Caco-2 (cell line): ENCODE data around the gene CDH2. TPM values are rescaled to one million over a fixed set of nuclear protein-coding genes. Genes with fewer than 3 reads are reported as not detected.

Experiments
- BruUV-seq: library from RNA; stranded (reverse); fragments of 400-500 nt; replicated peaks from 2 replicates; lab custom pipeline; 2021; lab: Mats Ljungman, UMichigan
- CTCF ChIA-PET: fragments of 300-600 bp; sonication (Branson Sonifier 250); formaldehyde crosslinking; loops from one replicate; lab custom pipeline; 2022; ENCODE audit warnings: antibody characterized with exemption; lab: Charles Lee
- POLR2A ChIA-PET: fragments of 300-600 bp; sonication (Branson Sonifier 250); formaldehyde crosslinking; loops from one replicate; lab custom pipeline; 2022; ENCODE audit warnings: antibody characterized with exemption; lab: Charles Lee
- DNase-seq, 2 experiments: peaks; one replicate each; pipeline versions ENCODE4 v3.0.0 to v3.0.0-alpha.2; 2020 to 2022
- H3K27me3 ChIP-seq: replicated peaks from 2 replicates; pipeline ENCODE4 v1.6.0; 2011; ENCODE audit warnings: low read length; ENCODE audit not compliant: control insufficient read depth, insufficient read depth
- H3K36me3 ChIP-seq: 2 replicates; pipeline ENCODE4 v1.5.1; 2011; ENCODE audit warnings: low read length; ENCODE audit not compliant: control insufficient read depth, insufficient read depth
- H3K4me1 ChIP-seq: fragments of 250-450 bp; sonication (Bioruptor Pico); 2 replicates; pipeline ENCODE4 v1.5.1; 2020; ENCODE audit warnings: mild to moderate bottlenecking
- H3K4me3 ChIP-seq: 2 replicates; pipeline ENCODE4 v1.5.1; 2011; ENCODE audit warnings: low read depth, mild to moderate bottlenecking, control low read depth, low read length
- H3K9me3 ChIP-seq: fragments of 250-450 bp; sonication (Bioruptor Pico); 2 replicates; pipeline ENCODE4 v1.5.1; 2020; ENCODE audit warnings: mild to moderate bottlenecking, moderate library complexity
- H3K27ac Mint-ChIP-seq: one replicate; pipeline ENCODE4 v1.8.0; 2022; ENCODE audit warnings: mixed read lengths; ENCODE audit not compliant: unreplicated experiment
- H3K27me3 Mint-ChIP-seq: one replicate; pipeline ENCODE4 v1.8.0; 2022; ENCODE audit warnings: mixed read lengths; ENCODE audit not compliant: insufficient read depth, unreplicated experiment
- H3K36me3 Mint-ChIP-seq: one replicate; pipeline ENCODE4 v1.8.0; 2022; ENCODE audit warnings: mild to moderate bottlenecking, mixed read lengths; ENCODE audit not compliant: insufficient read depth, unreplicated experiment
- H3K4me1 Mint-ChIP-seq: one replicate; pipeline ENCODE4 v1.8.0; 2022; ENCODE audit warnings: low read depth, mixed read lengths; ENCODE audit not compliant: unreplicated experiment
- H3K4me3 Mint-ChIP-seq: one replicate; pipeline ENCODE4 v1.8.0; 2022; ENCODE audit warnings: mild to moderate bottlenecking, moderate library complexity, mixed read lengths; ENCODE audit not compliant: unreplicated experiment
- H3K9me3 Mint-ChIP-seq: one replicate; pipeline ENCODE4 v1.8.0; 2022; ENCODE audit warnings: mixed read lengths; ENCODE audit not compliant: unreplicated experiment
- CTCF ChIP-seq, 2 experiments: fragments of 200-600 bp in 1 of 2; IDR thresholded peaks; 1 replicate in 1 of 2; 2 replicates in 1 of 2; pipeline versions ENCODE4 v1.5.1 to v1.8.0; 2011 to 2022; ENCODE audit warnings: antibody characterized with exemption in 1 of 2, control low read depth in 1 of 2, inconsistent platforms in 1 of 2, low read depth in 1 of 2, low read length in 1 of 2, mild to moderate bottlenecking in 1 of 2, moderate library complexity in 1 of 2; ENCODE audit not compliant: insufficient read depth in 1 of 2, severe bottlenecking in 1 of 2, unreplicated experiment in 1 of 2
- intact Hi-C: fragments of 100-400 bp; cut with micrococcal nuclease; formaldehyde crosslinking; loops from one replicate; pipeline ENCODE4 v1.10.0; 2022; ENCODE audit not compliant: unreplicated experiment
- total RNA-seq: library from RNA; stranded (reverse); gene quantifications from 2 replicates; pipeline ENCODE4 v1.2.3, GENCODE V29; 2022

CDH2 gene
- total RNA-seq, 1 experiment from 2014 or later: 1.4 TPM

DNA sequence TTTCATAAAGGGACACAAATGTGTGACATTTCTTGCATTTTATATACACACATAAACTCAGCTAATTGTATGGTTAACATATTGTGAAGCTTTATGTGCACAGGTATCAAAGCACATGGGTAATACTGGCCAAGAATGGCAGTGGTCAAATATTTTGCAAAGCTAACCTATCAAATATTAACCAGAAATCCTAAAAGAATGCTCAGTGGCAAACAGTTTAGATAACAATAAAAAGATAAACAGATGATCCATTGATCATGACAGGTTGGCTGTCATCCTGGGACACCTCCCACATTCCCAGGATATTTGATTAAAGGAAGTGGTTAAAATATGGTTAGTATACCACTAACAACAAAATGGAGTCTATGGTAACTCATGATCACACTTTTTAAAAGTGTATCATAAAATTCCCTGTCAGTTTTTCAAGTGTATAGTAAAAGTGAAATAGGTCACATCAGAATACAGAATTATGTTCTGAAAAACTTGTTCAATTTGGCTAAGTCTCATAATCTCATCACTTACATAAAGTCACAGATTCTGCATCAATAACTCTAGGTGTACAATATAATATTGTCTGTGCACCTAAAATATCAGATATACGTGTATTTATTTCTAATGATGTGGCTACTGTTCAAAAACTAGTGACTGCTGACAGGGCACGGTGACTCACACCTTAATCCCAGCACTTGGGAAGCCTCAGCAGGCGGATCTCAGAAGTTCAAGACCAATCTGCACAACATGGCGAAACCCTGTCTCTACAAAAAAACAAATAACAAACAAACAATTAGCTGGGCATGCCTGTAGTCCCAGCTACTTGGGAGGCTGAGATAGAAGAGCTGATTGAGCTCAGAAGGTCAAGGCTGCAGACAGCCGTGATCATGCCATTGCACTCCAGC, 48.9 kb downstream of the CDH2 start:
- Mint-ChIP-seq H3K4me1 (peaks cover 6% of the 10 kb centered on the region), H3K9me3 (peaks cover 6% of the 10 kb centered on the region), H3K27ac (no peak overlapping the region), H3K36me3 (no peaks in the 10 kb centered on the region), H3K4me3 (no peak overlapping the region), H3K27me3 (no peaks in the 10 kb centered on the region)
- peak; percentile 30 to 35 for DNase-seq
- ChIA-PET CTCF (no interaction called here), POLR2A (no interaction called here)
- Histone ChIP-seq H3K27me3 (no peaks in the 10 kb centered on the region), H3K9me3 (no peaks in the 10 kb centered on the region), H3K4me1 (peaks cover 19% of the 10 kb centered on the region), H3K4me3 (no peak overlapping the region), H3K36me3 (no peaks in the 10 kb centered on the region)
- no peak for TF ChIP-seq CTCF (IDR thresholded peaks at IDR 0.05; ENCODE audit: insufficient read depth in 1 of 2, low read depth in 1 of 2, low read length in 1 of 2, severe bottlenecking in 1 of 2, unreplicated experiment in 1 of 2)
- BruUV-seq: no TSS peak
- intact Hi-C loops: loop anchor here (2.0 to 5.0 kb wide), 2 partner anchors 34 to 49 kb away; no protein-coding TSS in a partner anchor

DNA sequence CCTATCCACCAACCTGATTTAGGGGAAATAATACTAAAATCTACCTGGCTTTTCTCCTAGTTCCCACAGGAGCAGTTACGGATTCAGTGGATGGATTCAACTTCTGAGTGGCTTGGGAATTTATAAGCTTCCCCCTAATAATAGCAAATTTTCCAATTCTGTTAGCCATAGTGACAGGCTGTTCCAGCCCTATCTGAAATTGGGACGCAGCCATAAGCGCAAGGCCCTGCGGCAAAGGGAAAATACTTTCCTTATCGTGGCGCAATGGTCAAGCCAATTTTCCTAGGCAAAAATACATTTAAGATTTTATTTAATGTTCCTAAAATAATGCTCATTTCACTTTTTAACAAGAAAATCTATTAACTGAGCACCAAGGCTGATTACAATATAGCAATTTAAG, 49.7 kb downstream of the CDH2 start:
- peaks cover 6% of the 10 kb centered on the region for H3K4me1 Mint-ChIP-seq
- ChIA-PET CTCF (no interaction called here), POLR2A (no interaction called here)
- no peaks in the 10 kb centered on the region for H3K27me3 ChIP-seq
- no peaks in the 10 kb centered on the region for H3K36me3 ChIP-seq
- no peaks in the 10 kb centered on the region for H3K36me3 Mint-ChIP-seq
- no peaks in the 10 kb centered on the region for H3K9me3 ChIP-seq
- H3K4me1 ChIP-seq: peaks cover 19% of the 10 kb centered on the region
- no peak overlapping the region for H3K4me3 ChIP-seq
- TF ChIP-seq CTCF (IDR thresholded peaks at IDR 0.05; ENCODE audit: insufficient read depth in 1 of 2, low read depth in 1 of 2, low read length in 1 of 2, severe bottlenecking in 1 of 2, unreplicated experiment in 1 of 2): no peak
- no peaks in the 10 kb centered on the region for H3K27me3 Mint-ChIP-seq
- H3K27ac Mint-ChIP-seq: no peak overlapping the region
- no peaks in the 10 kb centered on the region for H3K9me3 Mint-ChIP-seq
- H3K4me3 Mint-ChIP-seq: no peak overlapping the region
- no TSS peak for BruUV-seq
- DNase-seq: no peak
- intact Hi-C loops: loop anchor here (2.0 to 5.0 kb wide), 2 partner anchors 35 to 48 kb away; no protein-coding TSS in a partner anchor

GRCh38 chr18:28126768-28127167, 50.2 kb downstream of the CDH2 start:
- ChIA-PET CTCF (no interaction called here), POLR2A (no interaction called here)
- Histone ChIP-seq H3K4me3 (no peak overlapping the region), H3K4me1 (peaks cover 19% of the 10 kb centered on the region), H3K36me3 (no peaks in the 10 kb centered on the region), H3K9me3 (no peaks in the 10 kb centered on the region), H3K27me3 (no peaks in the 10 kb centered on the region)
- no peaks in the 10 kb centered on the region for H3K36me3 Mint-ChIP-seq
- H3K4me3 Mint-ChIP-seq: no peak overlapping the region
- no peak overlapping the region for H3K27ac Mint-ChIP-seq
- no peaks in the 10 kb centered on the region for H3K27me3 Mint-ChIP-seq
- TF ChIP-seq CTCF (IDR thresholded peaks at IDR 0.05; ENCODE audit: insufficient read depth in 1 of 2, low read depth in 1 of 2, low read length in 1 of 2, severe bottlenecking in 1 of 2, unreplicated experiment in 1 of 2): no peak
- no TSS peak for BruUV-seq
- no peaks in the 10 kb centered on the region for H3K9me3 Mint-ChIP-seq
- DNase-seq: no peak
- intact Hi-C loops: loop anchor here (2.0 to 5.0 kb wide), 2 partner anchors 36 to 48 kb away; no protein-coding TSS in a partner anchor
- H3K4me1 Mint-ChIP-seq: peaks cover 3% of the 10 kb centered on the region
